Left colon (tissue), 2 donors: Measurements from ENCODE around the gene YBX2. TPM values are rescaled to one million over a fixed set of nuclear protein-coding genes. Genes with fewer than 3 reads are reported as not detected.

Experiments
- ATAC-seq: fragments of 200-7000 bp; cut with Tn5 transposase; one replicate; pipeline ENCODE4 v1.9.1; 2020; ENCODE audit warnings: mild to moderate bottlenecking, moderate library complexity
- DNase-seq, 2 donors: peaks; one replicate each; pipeline ENCODE4 v3.0.0-alpha.2; 2020
- intact Hi-C, 2 donors: fragments of 100-400 bp; cut with DNase I in 1 of 2; cut with micrococcal nuclease in 1 of 2; formaldehyde crosslinking; loops; one replicate each; pipeline versions ENCODE4 v1.11.2 to v1.14.0; 2022; cut with DNase I, micrococcal nuclease
- total RNA-seq, 2 donors: library from RNA; stranded (reverse); fragmentation: NEBNext Ultra II Directional; extraction: Animal tissue kit (Norgen Biotek cat#: 25700); gene quantifications; one replicate each; pipeline ENCODE4 v1.2.1, GENCODE V29; 2021
- donor health status: DM: no; HTN: no; CAD: no.
- donor health status: DM: yes; HTN: yes; CAD: no.

YBX2 gene
- total RNA-seq, 2 donors from 2014 or later, result 19.7 to 23.6 TPM

- ATAC-seq (no peak), DNase-seq (no peak)
- intact Hi-C loops, result no loop called here
These were observed 30.6 kb upstream of the YBX2 start for GRCh38 chr17:7325031-7325528.

- DNase-seq (no peak), ATAC-seq (no peak)
- intact Hi-C loops, result no loop called here
These were observed 30.0 kb upstream of the YBX2 start for GRCh38 chr17:7324438-7324779.

GRCh38 chr17:7323731-7324437 lies 29.4 kb upstream of the YBX2 start:
- ATAC-seq (peak; percentile 43), DNase-seq (peak in 1 of 2 donors; percentile 71)
- intact Hi-C loops, result no loop called here

- intact Hi-C loops, result no loop called here
- ATAC-seq (no peak), DNase-seq (no peak)
These were observed 28.2 kb upstream of the YBX2 start for GRCh38 chr17:7322520-7323194.

GRCh38 chr17:7321466-7321865 lies 27.0 kb upstream of the YBX2 start:
- DNase-seq (no peak), ATAC-seq (no peak)
- intact Hi-C loops, result no loop called here

- intact Hi-C loops, result no loop called here
- no peak for DNase-seq
- no peak for ATAC-seq
These were observed 23.9 kb upstream of the YBX2 start for GRCh38 chr17:7318121-7318860.

GRCh38 chr17:7317161-7317803 lies 22.8 kb upstream of the YBX2 start:
- intact Hi-C loops, result no loop called here
- no peak for ATAC-seq
- no peak for DNase-seq

GRCh38 chr17:7315570-7316235 lies 21.3 kb upstream of the YBX2 start:
- intact Hi-C loops, result no loop called here
- DNase-seq (peak in 1 of 2 donors; percentile 32), ATAC-seq (peak; percentile 12)

GRCh38 chr17:7314719-7315569 lies 20.5 kb upstream of the YBX2 start, which contains the start of gene GPS2:
Gene GPS2 (minus strand): TSS chr17:7315360. CDS start chr17:7315052, 308 bp downstream.
- intact Hi-C loops, result no loop called here
- ATAC-seq, result peak; percentile 90
- DNase-seq, result peak; percentile 92 to 97

GRCh38 chr17:7313890-7314718 lies 19.7 kb upstream of the YBX2 start:
- DNase-seq, result no peak
- no peak for ATAC-seq
- intact Hi-C loops, result no loop called here

GRCh38 chr17:7313088-7313889 lies 18.9 kb upstream of the YBX2 start:
- intact Hi-C loops, result no loop called here
- DNase-seq, result no peak
- no peak for ATAC-seq

GRCh38 chr17:7312432-7313087 lies 18.1 kb upstream of the YBX2 start:
- intact Hi-C loops, result no loop called here
- DNase-seq (no peak), ATAC-seq (no peak)

GRCh38 chr17:7311110-7311705 lies 16.8 kb upstream of the YBX2 start:
- no peak for ATAC-seq
- intact Hi-C loops, result no loop called here
- DNase-seq, result no peak

- intact Hi-C loops, result no loop called here
- DNase-seq (no peak), ATAC-seq (no peak)
These were observed 15.2 kb upstream of the YBX2 start for GRCh38 chr17:7309628-7310027.

GRCh38 chr17:7308625-7309433 lies 14.4 kb upstream of the YBX2 start:
- ATAC-seq (peak; percentile 50), DNase-seq (peak; percentile 81 to 89)
- intact Hi-C loops, result no loop called here
